Neural progenitor cell (in vitro differentiated cells): ENCODE results near the gene CAD. TPM values are rescaled to one million over a fixed set of nuclear protein-coding genes. Genes with fewer than 3 reads are reported as not detected.
"Not testable (repeated sequence)": the region's sequence is repeated elsewhere in the genome, so short reads cannot be mapped to it uniquely, and the experiment has no call there.

Experiments
- DNase-seq: peaks from one replicate; pipeline ENCODE4 v3.0.0-alpha.2; 2016; ENCODE audit warnings: low spot score
- H2AFZ ChIP-seq: fragments of 200-600 bp; sonication (generic); replicated peaks from 2 replicates; pipeline ENCODE4 v1.6.1; 2016; ENCODE audit warnings: antibody characterized with exemption
- H3F3A ChIP-seq: fragments of 200-600 bp; sonication (generic); 2 replicates; pipeline ENCODE4 v1.6.1; 2016; ENCODE audit warnings: antibody characterized with exemption, low read depth
- H3K27ac ChIP-seq: fragments of 200-600 bp; sonication (generic); 2 replicates; pipeline ENCODE4 v1.5.1; 2016; ENCODE audit warnings: mild to moderate bottlenecking
- H3K27me3 ChIP-seq: fragments of 200-600 bp; sonication (generic); 2 replicates; pipeline ENCODE4 v1.6.1; 2016; ENCODE audit warnings: mild to moderate bottlenecking, moderate library complexity
- H3K36me3 ChIP-seq: fragments of 200-600 bp; sonication (generic); 2 replicates; pipeline ENCODE4 v1.5.1; 2016
- H3K4me1 ChIP-seq: fragments of 200-600 bp; sonication (generic); 2 replicates; pipeline ENCODE4 v1.6.1; 2016; ENCODE audit warnings: mixed run types
- H3K4me2 ChIP-seq: fragments of 200-600 bp; sonication (generic); 2 replicates; pipeline ENCODE4 v1.6.1; 2016
- H3K4me3 ChIP-seq: fragments of 200-600 bp; sonication (generic); 2 replicates; pipeline ENCODE4 v1.5.1; 2016
- H3K79me2 ChIP-seq: fragments of 200-600 bp; sonication (generic); 2 replicates; pipeline ENCODE4 v1.6.1; 2016; ENCODE audit warnings: low read depth
- H3K9ac ChIP-seq: fragments of 200-600 bp; sonication (generic); 2 replicates; pipeline ENCODE4 v1.6.1; 2016
- H3K9me3 ChIP-seq: fragments of 200-600 bp; sonication (generic); 2 replicates; pipeline ENCODE4 v1.5.1; 2016; ENCODE audit warnings: low read depth
- H4K20me1 ChIP-seq: fragments of 200-600 bp; sonication (generic); 2 replicates; pipeline ENCODE4 v1.6.1; 2016; ENCODE audit warnings: low read depth
- H3K27ac Mint-ChIP-seq: 3 replicates; pipeline ENCODE4 v1.8.0; 2021; ENCODE audit warnings: mixed read lengths
- H3K27me3 Mint-ChIP-seq: 2 replicates; pipeline ENCODE4 v1.8.0; 2022; ENCODE audit warnings: low read depth, mild to moderate bottlenecking, inconsistent platforms, moderate library complexity, mixed read lengths; ENCODE audit not compliant: insufficient read depth
- H3K36me3 Mint-ChIP-seq: 3 replicates; pipeline ENCODE4 v1.8.0; 2021; ENCODE audit warnings: mixed read lengths
- H3K4me1 Mint-ChIP-seq: 3 replicates; pipeline ENCODE4 v1.8.0; 2021; ENCODE audit warnings: mixed read lengths
- H3K4me3 Mint-ChIP-seq: 3 replicates; pipeline ENCODE4 v1.8.0; 2021; ENCODE audit warnings: mild to moderate bottlenecking, moderate library complexity, mixed read lengths
- H3K9me3 Mint-ChIP-seq: 3 replicates; pipeline ENCODE4 v1.8.0; 2020; ENCODE audit warnings: mixed read lengths
- CTCF ChIP-seq: fragments of 200-600 bp; sonication (generic); IDR thresholded peaks from 2 replicates; pipeline ENCODE4 v1.5.1; 2017; ENCODE audit warnings: antibody characterized with exemption, mild to moderate bottlenecking
- EZH2 ChIP-seq: fragments of 200-600 bp; sonication (generic); IDR thresholded peaks from 2 replicates; pipeline ENCODE4 v1.6.1; 2017; ENCODE audit warnings: antibody characterized with exemption, mild to moderate bottlenecking, moderate library complexity
- EZH2phosphoT487 ChIP-seq: fragments of 200-600 bp; sonication (generic); IDR thresholded peaks from 2 replicates; pipeline ENCODE4 v1.6.1; 2017; ENCODE audit warnings: antibody characterized with exemption
- total RNA-seq: library from RNA; depleted of rRNA; stranded (reverse); fragments of >200 nt; gene quantifications from 2 replicates; pipeline ENCODE4 v1.2.3, GENCODE V29; 2015; ENCODE audit warnings: low replicate concordance

Gene CAD
- total RNA-seq, 1 donor from 2014 or later, result 26.5 TPM

- Histone ChIP-seq H3K9me3 (no peaks in the 10 kb centered on the region), H2AFZ (no peak overlapping the region), H3K4me1 (no peaks in the 10 kb centered on the region), H3K36me3 (no peaks in the 10 kb centered on the region), H4K20me1 (no peaks in the 10 kb centered on the region), H3F3A (no peaks in the 10 kb centered on the region), H3K4me3 (no peak overlapping the region), H3K27ac (no peak overlapping the region), H3K27me3 (no peaks in the 10 kb centered on the region), H3K79me2 (no peaks in the 10 kb centered on the region), H3K4me2 (no peak overlapping the region), H3K9ac (no peak overlapping the region)
- no peak overlapping the region for H3K27ac Mint-ChIP-seq
- H3K4me3 Mint-ChIP-seq, result no peak overlapping the region
- no peaks in the 10 kb centered on the region for H3K27me3 Mint-ChIP-seq
- no peak for TF ChIP-seq EZH2phosphoT487
- TF ChIP-seq EZH2, result no peak
- no peak for TF ChIP-seq CTCF
- no peak for DNase-seq
- H3K4me1 Mint-ChIP-seq, result no peaks in the 10 kb centered on the region
- no peaks in the 10 kb centered on the region for H3K36me3 Mint-ChIP-seq
- H3K9me3 Mint-ChIP-seq, result no peaks in the 10 kb centered on the region
Measured at GRCh38 chr2:27189989-27190388, 27.2 kb upstream of the CAD start.

GRCh38 chr2:27191070-27191829, 25.9 kb upstream of the CAD start:
- H3K36me3 Mint-ChIP-seq, result no peaks in the 10 kb centered on the region
- Histone ChIP-seq H3K4me2 (no peak overlapping the region), H2AFZ (peak overlapping the region; percentile 7), H3K9ac (no peak overlapping the region), H3K27me3 (no peaks in the 10 kb centered on the region), H4K20me1 (no peaks in the 10 kb centered on the region), H3F3A (no peaks in the 10 kb centered on the region), H3K9me3 (no peaks in the 10 kb centered on the region), H3K4me3 (no peak overlapping the region), H3K27ac (no peak overlapping the region), H3K79me2 (no peaks in the 10 kb centered on the region), H3K4me1 (no peaks in the 10 kb centered on the region), H3K36me3 (no peaks in the 10 kb centered on the region)
- no peaks in the 10 kb centered on the region for H3K27me3 Mint-ChIP-seq
- H3K9me3 Mint-ChIP-seq, result no peaks in the 10 kb centered on the region
- peak; percentile 71 for DNase-seq
- H3K4me1 Mint-ChIP-seq, result no peaks in the 10 kb centered on the region
- TF ChIP-seq EZH2 (no peak), EZH2phosphoT487 (no peak), CTCF (peak; percentile 76)
- H3K4me3 Mint-ChIP-seq, result peak overlapping the region; percentile 33
- H3K27ac Mint-ChIP-seq, result no peak overlapping the region

- no peaks in the 10 kb centered on the region for H3F3A ChIP-seq
- no peak overlapping the region for H3K27ac ChIP-seq
- Mint-ChIP-seq H3K4me3 (no peak overlapping the region), H3K36me3 (peaks cover 3% of the 10 kb centered on the region), H3K9me3 (no peaks in the 10 kb centered on the region), H3K27ac (no peak overlapping the region), H3K27me3 (no peaks in the 10 kb centered on the region), H3K4me1 (no peaks in the 10 kb centered on the region)
- no peak overlapping the region for H3K9ac ChIP-seq
- H4K20me1 ChIP-seq, result no peaks in the 10 kb centered on the region
- no peaks in the 10 kb centered on the region for H3K9me3 ChIP-seq
- H3K4me1 ChIP-seq, result no peaks in the 10 kb centered on the region
- no peak overlapping the region for H3K4me2 ChIP-seq
- DNase-seq, result no peak
- no peaks in the 10 kb centered on the region for H3K27me3 ChIP-seq
- no peak overlapping the region for H2AFZ ChIP-seq
- H3K4me3 ChIP-seq, result no peak overlapping the region
- H3K36me3 ChIP-seq, result no peaks in the 10 kb centered on the region
- TF ChIP-seq EZH2phosphoT487 (no peak), EZH2 (no peak), CTCF (no peak)
- H3K79me2 ChIP-seq, result no peaks in the 10 kb centered on the region
Measured at GRCh38 chr2:27194538-27195354, 22.4 kb upstream of the CAD start.

GRCh38 chr2:27195799-27196198, 21.4 kb upstream of the CAD start:
- not testable (repeated sequence) for H3K27ac Mint-ChIP-seq, H3K27me3 ChIP-seq, H3K9ac ChIP-seq, DNase-seq, H3K27me3 Mint-ChIP-seq, H3K9me3 Mint-ChIP-seq, H3K27ac ChIP-seq, H4K20me1 ChIP-seq, H3K36me3 Mint-ChIP-seq, H3F3A ChIP-seq, H3K36me3 ChIP-seq, H3K9me3 ChIP-seq, H3K79me2 ChIP-seq, H3K4me1 Mint-ChIP-seq, H3K4me1 ChIP-seq, H3K4me3 ChIP-seq, H2AFZ ChIP-seq, H3K4me2 ChIP-seq, H3K4me3 Mint-ChIP-seq

- not testable (repeated sequence) for H3K4me3 ChIP-seq, H3K9me3 ChIP-seq, H3K9ac ChIP-seq, H3K4me1 Mint-ChIP-seq, H3K27me3 ChIP-seq, H3K4me2 ChIP-seq, H4K20me1 ChIP-seq, H3K9me3 Mint-ChIP-seq, H3K79me2 ChIP-seq, DNase-seq, H3K36me3 ChIP-seq, H2AFZ ChIP-seq, H3K27me3 Mint-ChIP-seq, H3K27ac Mint-ChIP-seq, H3K4me1 ChIP-seq, H3K27ac ChIP-seq, H3K36me3 Mint-ChIP-seq, H3K4me3 Mint-ChIP-seq, H3F3A ChIP-seq
Measured at GRCh38 chr2:27198068-27198467, 19.1 kb upstream of the CAD start.
